ENCODE measurements around the gene TIGD2.

TIGD2 gene

DNA sequence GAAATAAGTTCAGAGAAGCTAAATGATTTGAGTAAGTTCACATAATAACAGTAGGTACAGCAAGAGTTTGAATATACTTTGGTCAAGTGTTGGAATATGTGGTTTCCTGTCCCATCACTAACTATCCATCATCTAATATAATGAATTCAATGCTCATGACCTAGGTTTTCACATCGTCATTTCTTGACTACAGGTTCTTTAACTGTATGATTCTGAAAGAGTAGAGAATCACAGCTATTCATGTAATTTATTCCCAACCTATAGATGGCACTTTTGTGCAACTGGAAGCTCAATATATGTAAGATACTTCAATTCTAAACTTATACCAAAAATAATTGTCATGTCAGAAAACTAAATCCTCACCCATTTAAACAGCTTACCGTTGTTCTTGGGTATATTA, 53.1 kb downstream of the TIGD2 start:
- DNase-seq = no peak
